ENCODE results near the gene GABRD. TPM values are rescaled to one million over a fixed set of nuclear protein-coding genes. Genes with fewer than 3 reads are reported as not detected.

Gene GABRD
- total and polyA plus RNA-seq, 2 donors (not counting 3 experiments of a cell fraction or from before 2014, with no cell fraction given): not detected

- CTCF ChIA-PET: no interaction called here
- Histone ChIP-seq H4K20me1 (replicated peaks; ENCODE audit: control insufficient read depth, extremely low read depth, insufficient read depth, low read length) (no peaks in the 10 kb centered on the region), H3K36me3 (ENCODE audit: control insufficient read depth in 2 of 2, extremely low read depth in 1 of 2, insufficient read depth in 2 of 2, low read length in 2 of 2) (no peaks in the 10 kb centered on the region), H3K9ac (replicated peaks; ENCODE audit: extremely low read depth, insufficient read depth, low read length) (no peak overlapping the region), H3K4me1 (ENCODE audit: control insufficient read depth, extremely low read depth, insufficient read depth, low read length) (no peaks in the 10 kb centered on the region), H3K27ac (ENCODE audit: insufficient read depth, low read depth, low read length) (no peak overlapping the region), H3K4me3 (replicated peaks in 1 of 3; ENCODE audit: insufficient read depth in 1 of 3, low read depth in 1 of 3, low read length in 3 of 3) (no peak overlapping the region), H3K9me3 (replicated peaks; ENCODE audit: control insufficient read depth, insufficient read depth, low read length) (no peaks in the 10 kb centered on the region), H3K27me3 (ENCODE audit: control insufficient read depth in 2 of 2, insufficient read depth in 2 of 2, low read length in 2 of 2) (no peaks in the 10 kb centered on the region), H3K79me2 (ENCODE audit: control insufficient read depth, insufficient read depth, low read length) (no peaks in the 10 kb centered on the region), H2AFZ (ENCODE audit: low read depth, low read length) (no peak overlapping the region), H3K4me2 (ENCODE audit: insufficient read depth, low read length) (no peak overlapping the region), H3K9me1 (replicated peaks; ENCODE audit: control insufficient read depth, extremely low read depth, insufficient read depth, low read length) (no peaks in the 10 kb centered on the region)
- DNase-seq (ENCODE audit: low read depth, low spot score) (no peak), FAIRE-seq (no peak)
- no TSS peak for BruUV-seq (replicated peaks)
- POLR2A ChIA-PET: no interaction called here
- intact Hi-C loops (cut with micrococcal nuclease) (no loop called here), dilution Hi-C loops (cut with MboI; ENCODE audit: extremely low pct_ligation_motif_present, low sequenced_read_pairs) (no loop called here)
- TF ChIP-seq MAX (IDR thresholded peaks at IDR 0.05; ENCODE audit: insufficient read depth, insufficient read length): no peak
- TF ChIP-seq MYC (IDR thresholded peaks at IDR 0.05; ENCODE audit: low read depth, low read length): no peak
- TF ChIP-seq GATA2 (IDR thresholded peaks at IDR 0.05; ENCODE audit: insufficient read depth, insufficient read length, low read depth, low read length): no peak
- no peak for TF ChIP-seq POLR2A (IDR thresholded peaks at IDR 0.05; ENCODE audit: low read depth, low read length)
- TF ChIP-seq EZH2 (IDR thresholded peaks at IDR 0.05; ENCODE audit: borderline replicate concordance, low read depth, low read length, severe bottlenecking): no peak
- no peak for TF ChIP-seq POLR2AphosphoS5 (IDR thresholded peaks at IDR 0.05; ENCODE audit: insufficient read depth, low read depth, low read length)
- TF ChIP-seq, protein P1, sequence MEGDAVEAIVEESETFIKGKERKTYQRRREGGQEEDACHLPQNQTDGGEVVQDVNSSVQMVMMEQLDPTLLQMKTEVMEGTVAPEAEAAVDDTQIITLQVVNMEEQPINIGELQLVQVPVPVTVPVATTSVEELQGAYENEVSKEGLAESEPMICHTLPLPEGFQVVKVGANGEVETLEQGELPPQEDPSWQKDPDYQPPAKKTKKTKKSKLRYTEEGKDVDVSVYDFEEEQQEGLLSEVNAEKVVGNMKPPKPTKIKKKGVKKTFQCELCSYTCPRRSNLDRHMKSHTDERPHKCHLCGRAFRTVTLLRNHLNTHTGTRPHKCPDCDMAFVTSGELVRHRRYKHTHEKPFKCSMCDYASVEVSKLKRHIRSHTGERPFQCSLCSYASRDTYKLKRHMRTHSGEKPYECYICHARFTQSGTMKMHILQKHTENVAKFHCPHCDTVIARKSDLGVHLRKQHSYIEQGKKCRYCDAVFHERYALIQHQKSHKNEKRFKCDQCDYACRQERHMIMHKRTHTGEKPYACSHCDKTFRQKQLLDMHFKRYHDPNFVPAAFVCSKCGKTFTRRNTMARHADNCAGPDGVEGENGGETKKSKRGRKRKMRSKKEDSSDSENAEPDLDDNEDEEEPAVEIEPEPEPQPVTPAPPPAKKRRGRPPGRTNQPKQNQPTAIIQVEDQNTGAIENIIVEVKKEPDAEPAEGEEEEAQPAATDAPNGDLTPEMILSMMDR (IDR thresholded peaks at IDR 0.05; ENCODE audit: extremely low read depth in 1 of 2, insufficient read depth in 1 of 2, low read depth in 1 of 2, low read length in 2 of 2): no peak
- no peak for TF ChIP-seq FOS (IDR thresholded peaks at IDR 0.05; ENCODE audit: borderline replicate concordance, insufficient read depth, low read length)
- TF ChIP-seq JUN (IDR thresholded peaks at IDR 0.05; ENCODE audit: borderline replicate concordance, insufficient read depth, insufficient read length, low read depth): no peak
Measured at GRCh38 chr1:1974834-1975233, 44.3 kb upstream of the GABRD start.

Measured in endothelial cell of umbilical vein (primary cell).